ENCODE measurements around the gene HES5. TPM values are rescaled to one million over a fixed set of nuclear protein-coding genes. Genes with fewer than 3 reads are reported as not detected.
"Not testable (repeated sequence)": the region's sequence is repeated elsewhere in the genome, so short reads cannot be mapped to it uniquely, and the experiment has no call there.

The HES5 gene
- total RNA-seq, 1 donor from 2014 or later = 4.5 TPM

DNA sequence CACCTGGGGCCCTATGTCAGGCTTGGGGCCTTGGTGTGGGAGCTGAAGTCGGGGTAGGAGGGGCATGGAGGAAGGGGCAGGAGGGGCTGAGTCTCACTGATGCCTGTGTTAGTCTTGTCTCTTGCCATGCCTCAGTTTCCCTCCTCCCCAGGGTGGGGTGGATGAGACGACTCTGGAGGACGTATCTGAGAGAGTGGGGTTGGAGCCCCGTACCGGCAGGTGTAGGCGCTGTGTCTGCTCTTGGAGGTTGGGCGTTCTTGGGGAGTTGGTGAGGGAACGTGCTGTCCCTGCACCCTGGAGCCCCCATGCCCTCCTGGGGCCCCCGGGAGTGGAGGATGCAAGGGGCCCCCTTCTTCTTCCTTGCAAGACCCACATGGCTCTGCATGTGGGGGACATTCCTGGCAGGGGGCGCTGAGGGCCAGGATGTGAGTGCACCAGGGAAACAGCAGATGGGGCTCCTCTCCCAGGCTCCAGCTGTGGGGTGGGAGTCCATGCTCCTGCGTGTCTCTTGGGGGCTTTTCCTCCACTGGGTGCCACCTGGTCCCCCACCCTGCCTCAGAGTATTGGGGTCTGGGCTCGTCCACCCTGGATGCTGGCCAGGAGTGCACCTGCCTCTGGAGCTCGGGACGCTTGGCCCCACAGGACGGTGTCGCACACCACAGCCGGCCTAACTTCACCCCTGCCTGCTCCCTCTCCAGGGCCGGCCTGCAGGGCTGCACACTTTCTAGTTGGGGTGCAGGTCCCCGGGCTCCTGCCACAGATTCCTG lies 24.7 kb upstream of the HES5 start:
- TF ChIP-seq, protein P1, sequence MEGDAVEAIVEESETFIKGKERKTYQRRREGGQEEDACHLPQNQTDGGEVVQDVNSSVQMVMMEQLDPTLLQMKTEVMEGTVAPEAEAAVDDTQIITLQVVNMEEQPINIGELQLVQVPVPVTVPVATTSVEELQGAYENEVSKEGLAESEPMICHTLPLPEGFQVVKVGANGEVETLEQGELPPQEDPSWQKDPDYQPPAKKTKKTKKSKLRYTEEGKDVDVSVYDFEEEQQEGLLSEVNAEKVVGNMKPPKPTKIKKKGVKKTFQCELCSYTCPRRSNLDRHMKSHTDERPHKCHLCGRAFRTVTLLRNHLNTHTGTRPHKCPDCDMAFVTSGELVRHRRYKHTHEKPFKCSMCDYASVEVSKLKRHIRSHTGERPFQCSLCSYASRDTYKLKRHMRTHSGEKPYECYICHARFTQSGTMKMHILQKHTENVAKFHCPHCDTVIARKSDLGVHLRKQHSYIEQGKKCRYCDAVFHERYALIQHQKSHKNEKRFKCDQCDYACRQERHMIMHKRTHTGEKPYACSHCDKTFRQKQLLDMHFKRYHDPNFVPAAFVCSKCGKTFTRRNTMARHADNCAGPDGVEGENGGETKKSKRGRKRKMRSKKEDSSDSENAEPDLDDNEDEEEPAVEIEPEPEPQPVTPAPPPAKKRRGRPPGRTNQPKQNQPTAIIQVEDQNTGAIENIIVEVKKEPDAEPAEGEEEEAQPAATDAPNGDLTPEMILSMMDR (conservative IDR thresholded peaks at IDR 0.05) = peak; percentile 52
- DNase-seq (ENCODE audit: extremely low spot score, unreplicated experiment) = no peak
- peaks cover 5% of the 10 kb centered on the region for H3K4me1 Mint-ChIP-seq (ENCODE audit: unreplicated experiment)
- H3K4me3 Mint-ChIP-seq = no peak overlapping the region
- H3K27ac Mint-ChIP-seq = no peak overlapping the region
- H3K27me3 Mint-ChIP-seq = no peaks in the 10 kb centered on the region
- no peaks in the 10 kb centered on the region for H3K9me3 Mint-ChIP-seq
- H3K36me3 Mint-ChIP-seq = no peaks in the 10 kb centered on the region

DNA sequence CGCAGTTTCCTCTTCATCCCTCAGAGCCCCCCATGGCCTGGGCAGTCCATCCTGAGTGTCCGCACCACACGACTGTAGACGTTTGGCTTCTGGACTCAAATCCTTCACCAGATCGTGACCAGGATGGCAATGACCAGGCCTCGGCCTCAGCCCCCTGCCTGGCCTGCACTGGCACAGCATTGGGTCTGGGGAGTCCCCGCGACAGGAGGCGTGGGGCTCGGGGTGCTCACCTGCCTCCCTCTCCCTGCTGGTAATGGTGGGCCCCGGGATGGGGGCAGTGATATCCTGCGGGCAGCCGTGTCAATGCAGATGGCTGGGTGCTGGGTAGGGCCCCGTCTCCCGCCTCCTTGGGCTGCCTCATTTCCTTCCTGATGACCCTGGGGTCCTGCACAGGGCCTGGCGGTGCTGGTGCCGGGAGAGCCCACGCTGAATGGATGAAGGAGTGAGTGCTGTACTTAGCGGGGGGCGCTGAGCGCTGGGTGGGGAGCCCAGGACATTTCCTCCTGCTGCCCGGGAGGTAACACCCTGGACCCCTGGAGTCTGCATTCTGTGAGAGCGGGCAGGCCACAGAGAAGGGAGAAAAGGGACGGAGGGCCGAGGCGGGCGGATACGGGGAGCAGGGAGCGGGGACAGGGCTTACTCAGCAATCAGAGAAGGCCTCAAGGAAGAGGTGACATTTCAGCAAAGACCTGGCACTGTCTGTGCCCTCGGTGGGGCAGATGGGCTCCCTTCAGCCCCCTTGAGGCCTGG lies 24.0 kb upstream of the HES5 start:
- no peaks in the 10 kb centered on the region for H3K27me3 Mint-ChIP-seq
- TF ChIP-seq, protein P1 (conservative IDR thresholded peaks at IDR 0.05) = no peak
- H3K4me3 Mint-ChIP-seq = no peak overlapping the region
- H3K4me1 Mint-ChIP-seq (ENCODE audit: unreplicated experiment) = peaks cover 5% of the 10 kb centered on the region
- no peak overlapping the region for H3K27ac Mint-ChIP-seq
- H3K9me3 Mint-ChIP-seq = no peaks in the 10 kb centered on the region
- DNase-seq (ENCODE audit: extremely low spot score, unreplicated experiment) = no peak
- H3K36me3 Mint-ChIP-seq = no peaks in the 10 kb centered on the region

DNA sequence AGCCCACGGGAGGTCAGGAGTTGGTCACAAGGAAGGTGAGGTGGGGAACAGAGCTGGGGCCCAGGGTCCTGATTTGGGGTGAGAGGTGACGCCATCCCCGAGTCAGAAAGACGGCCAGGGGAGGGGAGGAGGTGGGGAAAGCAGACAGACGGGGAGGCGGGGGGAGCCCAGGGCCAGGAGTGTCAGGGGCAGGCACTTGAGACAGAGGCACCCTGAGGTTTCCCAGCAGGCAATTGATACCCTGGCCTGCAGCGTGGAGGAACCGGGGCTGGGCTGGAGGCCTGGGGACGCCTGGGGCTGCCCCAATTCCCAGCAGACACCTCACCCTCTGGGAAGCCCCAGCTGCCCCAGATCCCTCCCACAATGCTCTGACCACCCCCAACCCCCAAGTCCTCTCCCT lies 23.0 kb upstream of the HES5 start:
- DNase-seq (ENCODE audit: extremely low spot score, unreplicated experiment); H3K27ac Mint-ChIP-seq; H3K27me3 Mint-ChIP-seq; H3K4me1 Mint-ChIP-seq (ENCODE audit: unreplicated experiment); H3K36me3 Mint-ChIP-seq; H3K4me3 Mint-ChIP-seq; H3K9me3 Mint-ChIP-seq: not testable (repeated sequence)

DNA sequence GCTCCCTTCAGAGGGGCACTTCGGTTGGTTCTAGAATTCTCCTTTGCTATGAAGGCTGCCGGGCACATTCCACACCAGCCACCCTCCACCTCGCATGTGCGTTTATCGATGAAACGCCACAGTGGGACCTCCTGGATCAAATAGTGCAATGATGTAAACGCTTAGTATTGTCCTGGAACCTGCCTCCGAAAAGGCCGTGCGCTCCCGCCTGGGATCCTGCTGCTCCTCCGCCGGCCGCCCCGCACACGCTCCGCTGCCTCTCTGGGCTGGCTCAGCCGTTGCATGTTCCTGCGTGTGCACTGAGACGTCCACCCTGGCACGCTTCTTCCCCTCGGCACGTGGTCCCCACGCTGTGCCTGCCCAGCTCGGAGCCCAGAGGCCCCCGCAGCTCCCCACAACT lies 22.1 kb upstream of the HES5 start:
- Mint-ChIP-seq H3K27me3 (no peaks in the 10 kb centered on the region), H3K27ac (no peak overlapping the region), H3K9me3 (no peaks in the 10 kb centered on the region), H3K36me3 (no peaks in the 10 kb centered on the region), H3K4me1 (ENCODE audit: unreplicated experiment) (peaks cover 5% of the 10 kb centered on the region), H3K4me3 (no peak overlapping the region)
- TF ChIP-seq, protein P1 (conservative IDR thresholded peaks at IDR 0.05) = no peak
- no peak for DNase-seq (ENCODE audit: extremely low spot score, unreplicated experiment)

DNA sequence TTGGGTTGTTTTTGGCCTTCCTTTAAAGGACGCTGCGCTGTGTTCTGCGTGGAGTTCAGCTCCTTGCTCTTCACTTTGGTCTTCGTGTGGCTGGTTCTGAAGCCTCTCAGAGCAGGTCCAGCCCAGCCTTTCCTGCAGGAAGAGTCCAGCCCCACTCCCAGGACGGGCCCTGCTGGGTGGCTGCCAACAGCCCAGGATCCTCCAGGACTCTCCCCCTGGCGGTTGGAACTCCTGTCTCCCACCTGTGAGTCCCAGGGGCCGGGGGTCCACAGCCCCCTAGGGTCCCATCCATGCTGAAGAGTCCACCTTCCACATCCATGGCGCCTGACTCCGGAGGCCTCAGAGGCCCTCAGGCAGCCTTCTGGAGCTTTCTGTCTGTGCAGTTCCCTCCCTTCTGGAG lies 21.5 kb upstream of the HES5 start:
- DNase-seq (ENCODE audit: extremely low spot score, unreplicated experiment); H3K27me3 Mint-ChIP-seq; H3K27ac Mint-ChIP-seq; H3K36me3 Mint-ChIP-seq; H3K9me3 Mint-ChIP-seq; H3K4me3 Mint-ChIP-seq; H3K4me1 Mint-ChIP-seq (ENCODE audit: unreplicated experiment): not testable (repeated sequence)

DNA sequence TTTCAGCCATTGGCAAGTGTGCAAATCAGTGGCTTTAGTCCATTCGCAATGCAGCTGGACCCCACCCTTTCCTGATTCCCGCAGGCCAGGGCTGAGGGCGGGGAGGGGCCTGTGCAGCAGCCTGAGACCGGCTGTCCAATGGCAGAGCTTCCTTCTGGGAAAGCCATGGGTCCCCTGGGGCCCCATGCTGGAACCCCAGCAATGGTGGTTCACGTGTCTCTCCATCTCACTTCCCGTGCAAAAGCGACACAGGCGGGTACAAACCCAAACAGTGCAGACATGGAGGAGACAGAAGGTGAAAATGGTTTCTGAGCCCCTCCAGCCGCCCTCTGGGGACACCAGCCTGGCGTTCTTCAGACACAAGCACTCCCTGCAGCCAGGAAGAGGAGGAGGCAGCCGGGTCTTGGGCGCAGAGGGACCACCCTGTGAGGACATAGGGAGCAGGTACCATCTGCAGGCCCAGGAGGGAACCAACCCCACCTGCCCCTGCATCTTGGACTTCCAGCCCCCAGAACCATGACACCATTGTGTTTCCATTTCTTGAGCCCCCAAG lies 20.3 kb upstream of the HES5 start:
- H3K4me1 Mint-ChIP-seq (ENCODE audit: unreplicated experiment); H3K9me3 Mint-ChIP-seq: not testable (repeated sequence)

DNA sequence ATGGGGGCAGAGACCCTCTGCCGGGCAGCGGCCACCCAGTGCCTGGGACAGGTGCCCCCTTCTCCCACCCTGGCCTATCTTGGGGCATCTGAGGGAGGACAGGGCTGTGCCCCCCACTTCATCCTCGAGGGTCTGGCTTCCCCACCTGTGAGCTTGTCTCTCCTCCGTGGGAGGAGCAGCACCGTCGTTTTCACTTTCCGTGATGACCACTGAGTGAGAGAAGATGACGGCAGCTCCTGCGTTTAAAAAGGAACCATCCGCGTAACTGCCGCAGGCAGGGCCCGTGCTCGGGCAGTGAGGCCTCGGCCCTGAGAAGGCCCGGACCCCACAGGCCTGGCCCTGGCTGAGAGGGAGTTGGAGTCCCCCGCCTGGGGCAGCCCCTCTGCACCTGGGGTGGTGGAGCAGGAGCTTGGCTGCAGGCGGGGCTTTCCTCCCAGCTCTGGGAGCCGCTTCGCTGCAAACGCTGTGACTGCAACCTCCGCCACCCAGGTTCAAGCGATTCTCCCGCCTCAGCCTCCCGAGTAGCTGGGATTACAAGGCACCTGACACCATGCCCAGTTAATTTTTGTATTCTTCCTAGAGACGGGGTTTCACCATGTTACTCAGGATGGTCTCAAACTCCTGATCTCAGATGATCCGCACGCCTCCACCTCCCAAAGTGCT lies 19.4 kb upstream of the HES5 start:
- not testable (repeated sequence) for H3K4me3 Mint-ChIP-seq; H3K9me3 Mint-ChIP-seq; H3K36me3 Mint-ChIP-seq; H3K27ac Mint-ChIP-seq; DNase-seq (ENCODE audit: extremely low spot score, unreplicated experiment); H3K4me1 Mint-ChIP-seq (ENCODE audit: unreplicated experiment); H3K27me3 Mint-ChIP-seq

More for the DNA sequence above, 20.3 kb upstream of the HES5 start:
- not testable (repeated sequence) for H3K27me3 Mint-ChIP-seq; H3K27ac Mint-ChIP-seq; H3K36me3 Mint-ChIP-seq; DNase-seq (ENCODE audit: extremely low spot score, unreplicated experiment); H3K4me3 Mint-ChIP-seq
